ACHN (cell line): ENCODE data around the gene EGFL6.
A peak's percentile ranks its signal among the peaks of the same experiment; 100 is the strongest.
"Not testable (repeated sequence)": the region's sequence is repeated elsewhere in the genome, so short reads cannot be mapped to it uniquely, and the experiment has no call there.

Experiments
- DNase-seq: peaks from one replicate; pipeline ENCODE4 v3.0.0-alpha.2; 2015
- in situ Hi-C: cut with HindIII; loops from 2 replicates; pipeline ENCODE4 v1.10.0; 2017; ENCODE audit warnings: low sequenced_read_pairs, low pct_ligation_motif_present, low pct_unique_long_range_greater_than_20kb

EGFL6 gene

DNA sequence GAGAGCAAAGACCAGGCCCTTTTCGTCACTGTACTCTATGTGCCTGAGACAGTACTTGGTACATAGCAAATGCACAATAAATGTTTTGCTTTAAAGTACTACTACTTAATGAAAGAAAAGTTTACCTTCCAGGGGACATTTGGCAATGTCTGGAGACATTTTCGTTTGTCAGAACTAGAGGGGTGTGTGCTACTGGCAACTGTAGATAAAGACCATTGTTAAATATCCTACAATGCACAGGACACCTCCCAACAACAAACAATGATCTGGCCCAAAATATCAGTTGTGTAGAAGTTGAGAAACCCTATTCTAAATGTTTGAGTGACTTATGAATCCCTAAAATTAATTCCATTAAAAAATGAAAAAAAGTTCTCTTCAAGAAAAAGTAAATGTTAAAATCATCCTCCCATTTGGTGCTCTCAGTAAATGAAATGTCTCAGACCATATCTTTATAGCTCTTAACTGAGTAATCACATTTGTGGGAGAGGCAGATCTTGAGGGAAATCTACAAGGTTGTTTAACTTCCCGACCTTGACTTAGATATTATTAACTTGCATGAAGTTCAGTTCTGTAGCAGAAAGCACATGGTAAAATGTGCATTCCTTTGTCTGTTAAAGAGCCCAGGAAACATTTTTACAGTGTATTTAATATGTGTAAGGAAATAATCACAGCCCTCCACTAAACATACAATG, 18.5 kb downstream of the EGFL6 start:
- in situ Hi-C loops: no loop called here
- DNase-seq: no peak

- in situ Hi-C loops: no loop called here
- no peak for DNase-seq
These were observed 20.8 kb downstream of the EGFL6 start for GRCh38 chrX:13590207-13590606.

- in situ Hi-C loops: no loop called here
- DNase-seq: no peak
These were observed 21.5 kb downstream of the EGFL6 start for GRCh38 chrX:13590914-13591313.

- in situ Hi-C loops: no loop called here
- no peak for DNase-seq
These were observed 28.5 kb downstream of the EGFL6 start for GRCh38 chrX:13597874-13598273.

- in situ Hi-C loops: no loop called here
- DNase-seq: peak; percentile 9
These were observed 29.5 kb downstream of the EGFL6 start for GRCh38 chrX:13598877-13599276.

DNA sequence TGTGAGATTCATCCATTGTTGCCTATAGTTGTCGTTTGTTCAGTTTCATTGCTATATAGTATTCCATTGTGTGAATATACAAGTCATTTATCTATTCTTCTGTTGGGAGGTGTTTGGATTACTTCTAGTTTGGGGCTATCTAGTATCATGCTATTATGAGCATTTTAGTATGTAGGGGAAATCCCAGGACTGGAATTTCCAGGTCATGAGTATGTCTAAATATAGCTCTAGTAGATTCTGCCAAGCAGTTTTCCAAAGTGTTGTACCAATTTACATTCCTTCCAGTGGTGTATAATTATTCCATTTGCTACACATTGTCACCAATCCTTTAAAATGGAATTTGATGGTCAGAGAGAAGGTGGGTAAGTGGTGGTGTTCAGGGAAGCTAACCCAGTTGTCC, 30.1 kb downstream of the EGFL6 start:
- in situ Hi-C loops: no loop called here
- DNase-seq: no peak

GRCh38 chrX:13605611-13606010, 36.2 kb downstream of the EGFL6 start:
- in situ Hi-C loops: no loop called here

DNA sequence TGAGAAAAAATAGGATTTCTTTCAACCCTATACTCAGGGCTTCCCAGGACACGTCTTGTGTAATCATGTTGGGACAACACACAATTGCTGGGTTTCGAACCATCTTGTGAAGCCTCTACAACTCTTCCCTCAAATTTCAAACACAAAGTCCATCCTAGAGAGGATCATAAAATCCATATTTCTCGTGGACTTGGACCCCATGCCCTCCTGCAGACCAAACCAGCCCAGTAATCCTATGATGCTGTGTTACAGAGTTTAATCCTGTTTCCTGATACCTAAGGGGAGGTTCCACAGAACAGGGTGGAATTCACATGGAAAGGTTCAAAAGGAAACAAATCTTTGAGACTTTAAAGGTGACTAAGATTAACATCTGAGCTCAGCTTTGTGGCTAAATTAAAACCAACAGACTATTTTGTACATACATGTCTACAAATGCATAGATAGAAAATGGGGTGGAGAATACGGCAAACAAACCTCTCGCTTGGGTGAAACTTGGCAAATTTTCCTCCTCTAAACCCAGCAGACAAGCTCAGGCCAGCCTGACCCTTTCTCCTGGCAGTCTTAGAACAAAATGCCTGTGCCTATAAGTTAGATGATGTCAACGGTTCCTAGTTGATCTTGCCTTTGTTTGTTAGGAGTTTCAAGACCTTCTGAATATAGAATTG, 38.1 kb downstream of the EGFL6 start:
- DNase-seq: no peak
- in situ Hi-C loops: no loop called here

More at GRCh38 chrX:13605611-13606010, 36.2 kb downstream of the EGFL6 start:
- DNase-seq: no peak

- in situ Hi-C loops: no loop called here
- DNase-seq: no peak
These were observed 38.6 kb downstream of the EGFL6 start for GRCh38 chrX:13607996-13608365.

DNA sequence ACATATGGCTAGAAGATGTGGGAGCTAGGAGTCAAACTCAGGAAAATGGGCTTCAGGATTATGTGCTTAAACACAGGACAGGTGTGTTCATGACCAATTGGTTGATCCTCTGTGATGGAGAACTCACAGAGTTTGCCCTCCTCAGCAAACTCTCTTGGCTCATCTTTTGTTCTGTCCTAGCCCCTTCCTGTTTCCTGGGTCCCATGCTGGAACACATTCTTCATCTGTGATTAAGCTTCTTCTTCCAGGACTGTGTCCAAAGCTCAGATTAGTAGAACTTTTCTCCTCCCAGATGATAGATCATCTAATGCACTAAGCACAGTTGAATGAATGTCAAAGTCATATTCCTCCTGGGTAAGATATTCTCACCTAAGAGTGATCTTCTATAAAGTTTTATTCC, 44.8 kb downstream of the EGFL6 start:
- in situ Hi-C loops: no loop called here

GRCh38 chrX:13620207-13620606, 50.8 kb downstream of the EGFL6 start:
- DNase-seq: no peak
- in situ Hi-C loops: no loop called here

More for the DNA sequence above, 44.8 kb downstream of the EGFL6 start:
- DNase-seq: no peak

DNA sequence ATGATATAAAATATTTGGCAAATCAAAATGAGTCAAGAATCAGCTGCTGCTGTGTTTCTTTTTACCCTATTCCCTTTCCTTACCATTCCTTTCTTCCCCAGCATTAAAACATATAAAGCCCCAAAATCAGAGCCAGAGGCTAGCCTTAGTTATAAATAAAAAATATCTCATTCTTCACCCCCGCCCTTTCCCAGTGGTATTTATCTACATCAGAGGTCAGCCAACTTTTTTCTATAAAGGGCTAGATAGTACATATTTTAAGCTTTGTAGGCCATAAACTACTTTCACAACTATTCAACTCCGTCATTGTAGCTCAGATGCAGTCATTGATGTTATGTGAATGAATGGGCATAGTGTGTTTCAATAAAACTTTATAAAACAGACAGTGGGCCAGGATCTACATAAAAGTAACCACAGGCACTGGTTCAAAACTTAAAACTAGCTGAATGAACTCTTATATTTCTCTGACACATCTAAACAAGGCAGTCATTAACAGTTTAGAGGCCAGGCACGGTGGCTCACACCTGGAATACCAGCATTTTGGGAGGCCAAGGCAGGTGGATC, 53.1 kb downstream of the EGFL6 start:
- no peak for DNase-seq
- in situ Hi-C loops: no loop called here

GRCh38 chrX:13627306-13627705, 57.9 kb downstream of the EGFL6 start:
- in situ Hi-C loops: no loop called here
- DNase-seq: no peak

GRCh38 chrX:13637224-13637623, 67.8 kb downstream of the EGFL6 start:
- DNase-seq, in situ Hi-C loops: not testable (repeated sequence)

DNA sequence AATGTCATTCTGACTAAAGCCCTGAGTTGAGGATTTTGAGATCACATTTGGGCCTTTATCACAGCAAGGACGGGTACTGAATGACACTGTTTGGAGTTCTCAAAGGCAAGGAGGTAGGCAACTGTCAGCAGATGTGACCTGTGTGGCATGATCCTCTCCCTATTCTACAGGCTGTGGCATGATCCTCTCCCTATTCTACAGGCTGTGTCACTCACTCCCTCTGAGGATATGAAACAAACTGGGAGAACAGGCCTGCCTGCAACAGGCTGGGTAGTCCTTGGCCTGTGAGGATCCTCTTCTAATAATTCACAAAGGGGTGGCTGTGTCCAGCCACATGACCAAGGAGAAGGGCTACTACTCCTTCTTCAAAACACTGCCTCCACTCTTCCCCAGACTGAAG, 68.6 kb downstream of the EGFL6 start:
- in situ Hi-C loops: no loop called here
- no peak for DNase-seq

GRCh38 chrX:13638826-13639225, 69.4 kb downstream of the EGFL6 start:
- in situ Hi-C loops: no loop called here
- DNase-seq: no peak

GRCh38 chrX:13641684-13642083, 72.3 kb downstream of the EGFL6 start:
- DNase-seq, in situ Hi-C loops: not testable (repeated sequence)

GRCh38 chrX:13645464-13646153, 76.2 kb downstream of the EGFL6 start:
- no peak for DNase-seq
- in situ Hi-C loops: no loop called here

- in situ Hi-C loops: no loop called here
These were observed 76.8 kb downstream of the EGFL6 start for GRCh38 chrX:13646154-13646549.

More at GRCh38 chrX:13646154-13646549, 76.8 kb downstream of the EGFL6 start:
- peak; percentile 50 for DNase-seq
